SK-N-SH (cell line): ENCODE data around the gene OSBP2. TPM values are rescaled to one million over a fixed set of nuclear protein-coding genes. Genes with fewer than 3 reads are reported as not detected.

Experiments
- CTCF ChIA-PET: fragments of 300-600, 350-600 bp; formaldehyde crosslinking; extraction: SDS; loops from one replicate; lab custom pipeline; 2021; lab: Yijun Ruan, JAX
- POLR2A ChIA-PET: fragments of 350-600 bp; sonication (Branson Sonifier 250); formaldehyde crosslinking; extraction: SDS; loops from one replicate; lab custom pipeline; 2020; ENCODE audit warnings: antibody characterized with exemption, inconsistent platforms; lab: Yijun Ruan, JAX
- DNase-seq: peaks from one replicate; pipeline ENCODE4 v3.0.0; 2012
- H2AFZ ChIP-seq: fragments of 200-600 bp; sonication (generic); 2 replicates; pipeline ENCODE4 v1.8.1; 2016; ENCODE audit warnings: antibody characterized with exemption, mild to moderate bottlenecking, low read depth
- H3F3A ChIP-seq: fragments of 200-600 bp; sonication (generic); replicated peaks from 2 replicates; pipeline ENCODE3; 2016; ENCODE audit warnings: antibody characterized with exemption, mild to moderate bottlenecking; ENCODE audit not compliant: insufficient read depth
- H3K27ac ChIP-seq, 2 experiments: fragments of 200-500 bp in 1 of 2; fragments of 200-600 bp in 1 of 2; sonication (Bioruptor generic) in 1 of 2; sonication (generic), shearing (Covaris generic) in 1 of 2; 2 replicates each; pipeline versions ENCODE4 v1.5.1 to v1.6.1; 2014 to 2016; ENCODE audit warnings: low read depth in 2 of 2, inconsistent platforms in 1 of 2, low read length in 1 of 2, mild to moderate bottlenecking in 1 of 2, mixed read lengths in 1 of 2
- H3K27me3 ChIP-seq: fragments of 200-600 bp; sonication (generic), shearing (Covaris generic); 2 replicates; pipeline ENCODE4 v1.6.1; 2016; ENCODE audit warnings: mixed run types; ENCODE audit not compliant: insufficient read depth
- H3K36me3 ChIP-seq, 2 experiments: fragments of 200-500 bp in 1 of 2; fragments of 200-600 bp in 1 of 2; sonication (Bioruptor generic) in 1 of 2; sonication (generic) in 1 of 2; replicated peaks in 1 of 2; 2 replicates each; pipeline versions ENCODE3 to v1.5.1; 2014 to 2016; ENCODE audit warnings: low read length in 1 of 2, mild to moderate bottlenecking in 1 of 2; ENCODE audit not compliant: insufficient read depth in 2 of 2, control insufficient read depth in 1 of 2
- H3K4me1 ChIP-seq, 2 experiments: fragments of 200-500 bp in 1 of 2; fragments of 200-600 bp in 1 of 2; sonication (Bioruptor generic) in 1 of 2; sonication (generic), shearing (Covaris generic) in 1 of 2; 2 replicates each; pipeline versions ENCODE4 v1.5.1 to v1.6.1; 2014 to 2016; ENCODE audit warnings: low read depth in 1 of 2, low read length in 1 of 2, mixed run types in 1 of 2; ENCODE audit not compliant: insufficient read depth in 2 of 2, control insufficient read depth in 1 of 2
- H3K4me2 ChIP-seq: fragments of 200-600 bp; sonication (generic), shearing (Covaris generic); 2 replicates; pipeline ENCODE4 v1.6.1; 2017; ENCODE audit warnings: mixed run types
- H3K4me3 ChIP-seq, 2 experiments: fragments of 200-500 bp in 1 of 2; fragments of 200-600 bp in 1 of 2; sonication (Bioruptor generic) in 1 of 2; sonication (generic), shearing (Covaris generic) in 1 of 2; 2 replicates each; pipeline versions ENCODE4 v1.5.1 to v1.8.1; 2014 to 2016; ENCODE audit warnings: low read depth in 2 of 2, inconsistent platforms in 1 of 2, low read length in 1 of 2, mild to moderate bottlenecking in 1 of 2, mixed read lengths in 1 of 2, moderate library complexity in 1 of 2
- H3K79me2 ChIP-seq: fragments of 200-600 bp; sonication (generic); 2 replicates; pipeline ENCODE4 v1.8.1; 2017; ENCODE audit warnings: mild to moderate bottlenecking; ENCODE audit not compliant: insufficient read depth
- H3K9ac ChIP-seq: fragments of 200-600 bp; sonication (generic); 2 replicates; pipeline ENCODE4 v1.6.1; 2017; ENCODE audit warnings: mixed run types
- H3K9me2 ChIP-seq: fragments of 200-600 bp; sonication (generic); 2 replicates; pipeline ENCODE4 v1.6.1; 2017; ENCODE audit warnings: mixed run types
- H3K9me3 ChIP-seq: fragments of 200-600 bp; sonication (generic); 2 replicates; pipeline ENCODE4 v1.6.1; 2017; ENCODE audit warnings: mixed run types, mild to moderate bottlenecking, moderate library complexity
- H4K20me1 ChIP-seq: fragments of 200-600 bp; sonication (generic); 2 replicates; pipeline ENCODE4 v1.6.1; 2017; ENCODE audit warnings: mild to moderate bottlenecking, mixed run types; ENCODE audit not compliant: insufficient read depth
- CHD2 ChIP-seq: fragments of 150-350 bp; IDR thresholded peaks from 2 replicates; pipeline ENCODE4 v1.6.1; 2018; ENCODE audit warnings: low read length; ENCODE audit not compliant: partially characterized antibody
- ELF1 ChIP-seq: IDR thresholded peaks from 2 replicates; pipeline ENCODE4 v1.4.0; 2012
- EP300 ChIP-seq, 2 experiments: IDR thresholded peaks; 2 replicates each; pipeline versions ENCODE4 v1.4.0 to v1.6.1; 2012; ENCODE audit warnings: borderline replicate concordance in 1 of 2, low read depth in 1 of 2, low read length in 1 of 2
- FOSL2 ChIP-seq: IDR thresholded peaks from 2 replicates; pipeline ENCODE4 v1.4.0; 2012; ENCODE audit warnings: low read depth, mild to moderate bottlenecking, moderate library complexity, borderline replicate concordance
- FOXJ3 ChIP-seq: sonication (generic); formaldehyde crosslinking; IDR thresholded peaks from 2 replicates; pipeline ENCODE4 v1.5.1; 2020; ENCODE audit warnings: mild to moderate bottlenecking, missing genetic modification reagents
- GATA2 ChIP-seq: sonication (generic); formaldehyde crosslinking; IDR thresholded peaks from 2 replicates; pipeline ENCODE4 v1.5.0; 2020; ENCODE audit warnings: mild to moderate bottlenecking, missing genetic modification reagents
- JUND ChIP-seq: IDR thresholded peaks from 2 replicates; pipeline ENCODE4 v1.4.0; 2012
- MEF2A ChIP-seq: IDR thresholded peaks from 2 replicates; pipeline ENCODE4 v1.4.0; 2012; ENCODE audit warnings: low read depth, borderline replicate concordance
- NFIC ChIP-seq: IDR thresholded peaks from 2 replicates; pipeline ENCODE4 v1.4.0; 2012; ENCODE audit warnings: borderline replicate concordance
- NRF1 ChIP-seq: IDR thresholded peaks from 2 replicates; pipeline ENCODE4 v1.6.1; 2012; ENCODE audit warnings: low read depth, mild to moderate bottlenecking, low read length
- RFX5 ChIP-seq: IDR thresholded peaks from 2 replicates; pipeline ENCODE4 v1.6.1; 2012; ENCODE audit warnings: mild to moderate bottlenecking, improper control_type of control experiment, low read length
- RXRA ChIP-seq: IDR thresholded peaks from 2 replicates; pipeline ENCODE4 v1.4.0; 2012; ENCODE audit warnings: low read depth, mild to moderate bottlenecking, borderline replicate concordance
- SIN3A ChIP-seq: IDR thresholded peaks from 2 replicates; pipeline ENCODE4 v1.6.1; 2012; ENCODE audit warnings: low read depth, mild to moderate bottlenecking, low read length, moderate library complexity, borderline replicate concordance
- SMC3 ChIP-seq: IDR thresholded peaks from 2 replicates; pipeline ENCODE4 v1.6.1; 2012; ENCODE audit warnings: low read depth, low read length, improper control_type of control experiment
- TAF1 ChIP-seq: IDR thresholded peaks from 2 replicates; pipeline ENCODE4 v1.6.1; 2012; ENCODE audit warnings: low read depth, mild to moderate bottlenecking, low read length, moderate library complexity, borderline replicate concordance
- TCF12 ChIP-seq: IDR thresholded peaks from 2 replicates; pipeline ENCODE4 v1.4.0; 2012
- TEAD4 ChIP-seq: IDR thresholded peaks from 2 replicates; pipeline ENCODE4 v1.4.0; 2012; ENCODE audit warnings: mild to moderate bottlenecking, borderline replicate concordance; ENCODE audit not compliant: insufficient read depth
- YY1 ChIP-seq: IDR thresholded peaks from 2 replicates; pipeline ENCODE4 v1.4.0; 2012; ENCODE audit warnings: low read depth, mild to moderate bottlenecking
- WGBS: methylation state at CpG from one replicate; pipeline ENCODE4 v1.1.6; 2017; ENCODE audit warnings: low lambda C conversion rate; 5-methylcytosine and 5-hydroxymethylcytosine counted together
- polyA plus RNA-seq, 3 experiments: library from polyadenylated mRNA; depleted of rRNA; stranded (reverse); fragments of >200 nt; gene quantifications; 2 replicates each; pipeline ENCODE4 v1.2.3, GENCODE V29; 2012
- TF ChIP-seq, protein P1 (sequence below): IDR thresholded peaks from 2 replicates; pipeline ENCODE4 v1.4.0; 2012; ENCODE audit warnings: low read depth, borderline replicate concordance
- TF ChIP-seq, protein P2 (sequence below): IDR thresholded peaks from 2 replicates; pipeline ENCODE4; 2012
- TF ChIP-seq, protein P3 (sequence below): fragments of 150-350 bp; IDR thresholded peaks from 2 replicates; pipeline ENCODE4 v1.6.1; 2016; ENCODE audit warnings: mild to moderate bottlenecking, low read depth, low read length

Gene OSBP2
- polyA plus RNA-seq, 1 of the 3 experiments (the other 2 are of a cell fraction): 3.1 TPM

DNA sequence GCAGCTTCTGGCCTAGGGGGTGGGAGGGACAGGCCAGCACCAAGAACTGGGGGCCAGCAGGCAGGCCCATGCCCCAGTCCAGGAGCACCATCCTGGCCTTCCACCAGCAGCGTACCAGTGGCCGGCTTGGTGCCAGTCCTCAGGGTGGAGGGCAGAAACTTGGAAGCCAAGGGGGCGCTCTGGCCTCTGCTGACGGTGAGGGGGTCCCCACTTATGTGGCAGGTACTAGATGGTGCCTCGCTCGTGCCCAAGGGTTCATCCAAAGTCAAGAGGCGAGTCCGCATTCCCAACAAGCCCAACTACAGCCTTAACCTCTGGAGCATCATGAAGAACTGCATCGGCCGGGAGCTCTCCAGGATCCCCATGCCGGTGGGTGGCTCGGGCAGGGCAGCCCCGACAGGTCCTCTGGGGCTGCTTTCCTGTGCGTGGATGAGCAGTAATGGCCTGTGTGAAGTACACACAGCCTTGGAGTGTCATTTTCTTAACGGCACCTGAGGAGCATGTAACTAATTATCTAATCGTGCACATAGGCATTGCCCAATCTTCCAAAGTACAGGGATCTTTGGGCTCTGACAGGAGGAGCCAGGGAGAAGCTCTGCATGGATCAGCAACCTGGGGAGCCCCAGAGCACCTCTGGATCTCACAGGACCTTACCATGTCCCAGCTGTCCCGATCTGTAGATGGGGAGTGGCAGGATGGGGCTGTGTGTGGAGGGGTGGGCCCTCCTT lies 194.8 kb downstream of the OSBP2 start:
- Histone ChIP-seq H4K20me1 (no peaks in the 10 kb centered on the region), H3K36me3 (no peaks in the 10 kb centered on the region), H3K9me2 (no peaks in the 10 kb centered on the region), H3K79me2 (no peaks in the 10 kb centered on the region), H3K9ac (no peak overlapping the region), H3K27me3 (no peaks in the 10 kb centered on the region), H2AFZ (no peak overlapping the region), H3K27ac (no peak overlapping the region), H3K4me3 (no peak overlapping the region), H3F3A (no peaks in the 10 kb centered on the region), H3K4me1 (no peaks in the 10 kb centered on the region; a peak in 1 of 4 replicates), H3K9me3 (no peaks in the 10 kb centered on the region), H3K4me2 (no peak overlapping the region)
- DNase-seq: peak; percentile 12
- TF ChIP-seq YY1: no peak
- no peak for TF ChIP-seq JUND
- TF ChIP-seq, protein P1, sequence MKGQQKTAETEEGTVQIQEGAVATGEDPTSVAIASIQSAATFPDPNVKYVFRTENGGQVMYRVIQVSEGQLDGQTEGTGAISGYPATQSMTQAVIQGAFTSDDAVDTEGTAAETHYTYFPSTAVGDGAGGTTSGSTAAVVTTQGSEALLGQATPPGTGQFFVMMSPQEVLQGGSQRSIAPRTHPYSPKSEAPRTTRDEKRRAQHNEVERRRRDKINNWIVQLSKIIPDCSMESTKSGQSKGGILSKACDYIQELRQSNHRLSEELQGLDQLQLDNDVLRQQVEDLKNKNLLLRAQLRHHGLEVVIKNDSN: no peak
- no peak for TF ChIP-seq SIN3A
- TF ChIP-seq, protein P2, sequence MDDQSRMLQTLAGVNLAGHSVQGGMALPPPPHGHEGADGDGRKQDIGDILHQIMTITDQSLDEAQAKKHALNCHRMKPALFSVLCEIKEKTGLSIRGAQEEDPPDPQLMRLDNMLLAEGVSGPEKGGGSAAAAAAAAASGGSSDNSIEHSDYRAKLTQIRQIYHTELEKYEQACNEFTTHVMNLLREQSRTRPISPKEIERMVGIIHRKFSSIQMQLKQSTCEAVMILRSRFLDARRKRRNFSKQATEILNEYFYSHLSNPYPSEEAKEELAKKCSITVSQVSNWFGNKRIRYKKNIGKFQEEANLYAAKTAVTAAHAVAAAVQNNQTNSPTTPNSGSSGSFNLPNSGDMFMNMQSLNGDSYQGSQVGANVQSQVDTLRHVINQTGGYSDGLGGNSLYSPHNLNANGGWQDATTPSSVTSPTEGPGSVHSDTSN: no peak
- TF ChIP-seq, protein P3, sequence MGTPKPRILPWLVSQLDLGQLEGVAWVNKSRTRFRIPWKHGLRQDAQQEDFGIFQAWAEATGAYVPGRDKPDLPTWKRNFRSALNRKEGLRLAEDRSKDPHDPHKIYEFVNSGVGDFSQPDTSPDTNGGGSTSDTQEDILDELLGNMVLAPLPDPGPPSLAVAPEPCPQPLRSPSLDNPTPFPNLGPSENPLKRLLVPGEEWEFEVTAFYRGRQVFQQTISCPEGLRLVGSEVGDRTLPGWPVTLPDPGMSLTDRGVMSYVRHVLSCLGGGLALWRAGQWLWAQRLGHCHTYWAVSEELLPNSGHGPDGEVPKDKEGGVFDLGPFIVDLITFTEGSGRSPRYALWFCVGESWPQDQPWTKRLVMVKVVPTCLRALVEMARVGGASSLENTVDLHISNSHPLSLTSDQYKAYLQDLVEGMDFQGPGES: no peak
- no peak for TF ChIP-seq EP300 (IDR thresholded peaks at IDR 0.05; ENCODE audit: borderline replicate concordance in 1 of 2, low read depth in 1 of 2, low read length in 1 of 2)
- TF ChIP-seq RFX5: no peak
- TF ChIP-seq ELF1: no peak
- no peak for TF ChIP-seq TCF12
- no peak for TF ChIP-seq FOSL2
- no peak for TF ChIP-seq GATA2 (CRISPR knock-in tag)
- TF ChIP-seq MEF2A: no peak
- TF ChIP-seq SMC3: no peak
- TF ChIP-seq TAF1: no peak
- POLR2A ChIA-PET: no interaction called here
- WGBS: 77% methylated on average over 9 of the region's 17 CpGs
- CTCF ChIA-PET: interaction anchor here (0.6 to 5.3 kb wide), 20 partner anchors 8 to 284 kb away, joined by 3 to 33 read pairs (median 4); no protein-coding TSS in a partner anchor

DNA sequence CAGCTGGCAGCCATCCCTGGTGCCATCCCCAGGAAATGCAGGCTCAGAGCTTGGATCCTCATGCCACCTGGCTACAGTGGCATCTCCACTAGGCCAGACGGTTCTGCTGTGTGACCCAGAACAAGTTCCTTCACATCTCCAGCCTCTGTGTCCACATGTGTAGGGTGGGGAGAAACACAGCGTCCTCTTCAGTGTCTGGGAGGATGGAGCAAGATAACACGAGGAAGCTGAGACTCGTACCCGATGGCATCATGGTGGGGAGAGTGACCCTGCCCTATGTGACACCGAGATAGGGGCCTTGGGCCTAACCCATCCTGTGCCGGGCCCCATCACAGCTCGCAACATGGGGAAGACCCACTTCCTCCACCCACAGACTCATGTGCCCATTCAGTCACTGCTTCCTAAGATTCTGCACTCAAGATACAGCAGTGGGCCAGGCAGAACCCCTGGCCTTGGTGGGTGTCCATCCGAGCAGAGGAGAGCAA lies 195.4 kb downstream of the OSBP2 start:
- Histone ChIP-seq H3K27me3 (no peaks in the 10 kb centered on the region), H4K20me1 (no peaks in the 10 kb centered on the region), H3K4me3 (no peak overlapping the region), H3K4me2 (no peak overlapping the region), H3K4me1 (no peaks in the 10 kb centered on the region; a peak in 1 of 4 replicates), H3K9me3 (no peaks in the 10 kb centered on the region), H3K9me2 (no peaks in the 10 kb centered on the region), H3K79me2 (no peaks in the 10 kb centered on the region), H3K9ac (no peak overlapping the region), H3K27ac (no peak overlapping the region), H3K36me3 (no peaks in the 10 kb centered on the region), H3F3A (no peaks in the 10 kb centered on the region), H2AFZ (no peak overlapping the region)
- no peak for TF ChIP-seq MEF2A
- TF ChIP-seq, protein P3: no peak
- no peak for TF ChIP-seq ELF1
- no peak for TF ChIP-seq RXRA
- TF ChIP-seq NRF1: no peak
- TF ChIP-seq TEAD4: no peak
- TF ChIP-seq TAF1: no peak
- no peak for TF ChIP-seq CHD2
- no peak for TF ChIP-seq NFIC
- no peak for TF ChIP-seq RFX5
- TF ChIP-seq, protein P2: no peak
- no peak for TF ChIP-seq GATA2 (CRISPR knock-in tag)
- no peak for TF ChIP-seq SMC3
- no peak for TF ChIP-seq FOXJ3 (CRISPR knock-in tag)
- TF ChIP-seq JUND: no peak
- no peak for TF ChIP-seq EP300 (IDR thresholded peaks at IDR 0.05; ENCODE audit: borderline replicate concordance in 1 of 2, low read depth in 1 of 2, low read length in 1 of 2)
- no peak for TF ChIP-seq FOSL2
- DNase-seq: peak; percentile 11
- WGBS: 30% methylated on average over 2 of the region's 9 CpGs
- ChIA-PET POLR2A (no interaction called here), CTCF (interaction anchor here (0.6 to 5.3 kb wide), 27 partner anchors 8 to 223 kb away, joined by 3 to 33 read pairs (median 3); no protein-coding TSS in a partner anchor)
